Measurements from ENCODE around the gene TMEM236.

TMEM236 gene

DNA sequence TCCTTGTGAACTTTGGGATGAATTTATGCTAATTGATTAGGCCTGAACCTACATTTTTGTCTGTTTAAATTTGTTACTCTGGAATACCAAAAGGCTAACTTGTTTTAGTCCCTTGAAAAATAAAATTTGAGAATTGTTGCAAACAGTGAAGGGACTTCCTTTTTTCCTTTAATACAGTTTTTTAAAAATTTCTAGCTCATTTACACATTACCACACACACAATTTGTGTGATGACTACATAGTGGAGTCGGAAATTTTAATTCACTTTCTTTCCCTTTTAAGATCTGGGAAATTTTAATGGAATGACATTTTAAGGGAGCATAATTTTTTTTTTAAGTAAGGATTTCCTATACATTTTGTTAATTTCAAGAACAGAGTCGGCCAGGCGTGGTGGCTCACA is 8.6 kb upstream of the TMEM236 start:
- no peak for DNase-seq

DNA sequence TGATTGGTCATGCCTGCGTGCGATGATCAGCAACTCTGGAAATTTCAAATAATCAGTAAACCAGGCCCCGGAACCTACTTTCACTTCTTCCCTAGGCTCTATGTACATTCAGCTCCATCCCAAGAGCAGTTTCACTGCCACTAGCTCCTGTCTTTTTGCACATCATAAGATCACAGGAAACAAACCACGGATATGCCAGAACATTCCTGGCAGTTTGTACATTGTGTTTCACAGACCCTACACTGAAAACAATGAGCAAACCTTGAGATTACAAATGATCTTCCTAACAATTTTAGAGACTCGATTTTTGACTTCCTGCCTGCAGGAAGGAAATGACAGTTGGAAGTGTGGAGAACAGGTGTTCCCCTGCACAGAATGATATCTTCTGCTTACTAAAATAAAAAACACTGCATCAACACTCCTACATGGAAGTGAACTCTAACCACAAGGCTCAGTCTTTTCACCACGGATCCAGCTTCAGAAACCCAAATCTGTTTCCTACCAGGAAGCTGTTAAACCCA is 7.6 kb upstream of the TMEM236 start:
- DNase-seq, result no peak

DNA sequence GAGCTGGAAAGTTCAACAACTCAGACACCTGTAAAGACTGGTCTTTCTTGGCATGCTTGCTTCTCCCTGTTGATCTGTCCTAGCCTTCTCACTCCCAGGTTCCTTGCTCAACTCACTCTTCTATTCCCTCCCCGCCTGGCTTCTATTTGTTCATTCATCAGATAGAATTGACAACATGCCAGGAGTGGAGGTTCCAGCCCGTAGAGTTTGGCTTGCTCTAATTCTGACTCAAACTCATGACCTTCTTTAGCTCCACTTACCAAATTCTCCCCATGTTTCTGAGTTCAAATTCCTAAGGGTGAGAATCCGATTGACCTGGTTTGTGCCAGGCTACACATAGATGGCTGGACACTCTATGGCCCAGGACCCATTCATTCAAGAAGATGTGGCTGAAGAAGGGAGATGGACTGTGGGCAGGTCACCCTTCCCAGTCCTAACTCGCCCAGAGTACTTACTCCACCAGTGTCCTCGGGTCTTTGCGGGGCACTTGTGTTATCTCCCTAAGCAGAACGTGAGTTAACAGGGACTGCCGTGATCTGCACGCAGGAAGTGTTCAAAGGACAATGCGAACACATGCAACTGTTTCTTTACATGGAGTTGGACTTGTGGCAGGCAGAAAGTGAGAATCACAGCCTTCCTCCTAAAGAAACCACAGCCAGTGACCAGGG is 4.0 kb upstream of the TMEM236 start:
- peak; percentile 5 for DNase-seq

DNA sequence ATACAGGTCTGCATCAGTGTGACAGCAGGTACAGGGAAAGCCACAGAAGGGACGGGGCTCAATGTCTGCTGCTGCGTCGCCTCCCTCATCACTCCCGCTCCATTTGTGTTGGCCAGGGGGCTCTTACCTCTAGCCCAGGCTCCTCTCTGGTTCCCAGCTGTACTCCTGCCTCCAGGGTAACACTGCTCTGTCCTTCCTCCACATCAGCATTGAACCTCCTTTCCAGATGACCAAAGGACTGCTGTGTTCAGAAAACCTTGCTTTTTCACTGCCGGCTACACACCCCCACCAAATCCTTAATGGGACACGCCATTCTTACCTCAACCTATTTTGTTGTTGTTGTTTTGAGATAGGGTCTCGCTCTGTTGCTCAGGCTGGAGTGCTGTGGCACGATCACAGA is 2.1 kb upstream of the TMEM236 start:
- DNase-seq, result no peak

DNA sequence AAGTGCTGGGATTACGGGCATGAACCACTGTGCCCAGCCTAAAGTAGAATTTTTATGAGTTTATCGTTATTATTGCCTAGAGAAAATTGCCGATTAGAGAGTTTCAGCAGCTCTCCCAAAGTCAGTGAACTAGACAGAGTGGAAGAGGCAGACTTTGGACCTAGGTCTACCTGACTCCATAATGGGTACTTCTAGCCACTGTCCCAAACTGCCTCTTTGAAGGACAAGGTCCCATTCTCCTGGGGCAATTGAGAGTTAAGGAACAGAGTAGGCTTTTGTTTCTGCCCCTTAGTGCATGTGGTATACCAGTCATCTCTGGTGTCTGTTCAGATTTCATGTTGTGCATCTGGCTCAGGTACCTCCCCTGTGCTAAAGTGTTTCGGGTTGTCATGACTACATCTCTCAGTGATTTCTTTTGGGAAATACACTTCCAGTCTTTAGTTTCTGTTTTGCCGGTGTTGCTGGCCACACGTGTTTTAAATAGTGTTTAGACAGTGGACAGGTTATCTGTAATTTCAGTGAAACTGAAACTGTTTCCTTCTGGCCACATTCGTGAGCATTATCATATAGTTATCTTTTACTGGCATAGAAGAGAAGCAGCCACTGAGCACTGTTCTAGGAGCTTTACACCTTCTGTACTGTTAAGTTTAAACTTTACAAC is 4.7 kb downstream of the TMEM236 start:
- DNase-seq, result no peak

DNA sequence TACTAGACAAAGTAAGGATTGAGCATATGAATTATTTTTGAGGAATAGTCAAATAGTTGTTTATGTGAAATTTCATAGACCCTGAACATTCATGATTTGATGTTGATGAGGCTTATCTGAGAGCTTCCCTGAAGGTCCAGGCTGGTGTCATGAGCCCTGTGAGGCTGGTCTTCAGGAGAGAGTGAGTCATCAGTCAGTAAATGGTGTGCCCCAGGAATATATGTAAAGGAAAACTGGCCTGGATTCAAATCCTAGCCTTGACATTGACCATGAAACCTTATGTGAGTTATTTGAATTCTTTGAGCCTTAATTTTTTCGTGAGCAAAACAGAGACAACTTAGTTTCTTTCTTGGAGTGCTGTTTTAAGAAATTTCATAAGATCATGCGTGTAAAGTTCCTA is 6.2 kb downstream of the TMEM236 start:
- peak; percentile 11 for DNase-seq

DNA sequence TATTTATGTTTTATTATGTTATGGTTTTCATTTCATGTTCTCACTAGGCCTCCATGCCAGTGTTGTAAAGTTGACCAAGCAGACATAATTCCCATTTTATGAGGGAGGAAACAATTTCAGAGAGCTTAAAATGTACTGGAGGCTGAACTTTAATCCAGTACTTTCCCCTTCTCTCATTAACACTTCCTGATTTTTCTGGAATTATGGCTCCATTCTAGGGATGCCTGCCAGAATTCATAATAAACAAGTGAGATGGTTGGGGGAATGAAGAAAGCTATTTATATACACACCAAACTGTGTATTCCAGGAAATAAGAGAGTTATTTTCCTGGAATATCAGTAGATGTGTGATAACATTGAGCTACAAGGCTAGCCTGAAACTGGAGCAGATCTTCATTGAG is 6.9 kb downstream of the TMEM236 start:
- no peak for DNase-seq

DNA sequence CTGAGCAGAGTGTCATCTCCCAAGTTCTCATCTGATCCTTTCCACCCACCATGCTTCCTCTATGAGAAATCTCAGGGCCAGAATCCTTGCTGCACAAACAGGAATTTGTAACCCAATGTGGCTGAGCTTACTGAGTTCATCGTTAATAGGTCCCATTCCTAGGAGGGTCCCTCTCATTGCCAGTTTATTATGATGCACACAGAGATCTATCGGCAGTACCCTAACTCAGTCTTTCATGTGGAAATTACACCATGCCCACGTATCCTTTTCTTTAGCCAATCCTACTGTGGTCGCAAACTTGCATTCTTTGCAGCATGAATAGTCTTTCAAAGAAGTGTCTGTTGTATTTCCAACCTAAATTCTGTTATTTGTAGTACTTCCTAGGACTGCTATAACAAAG is 12.1 kb downstream of the TMEM236 start:
- no peak for DNase-seq

DNA sequence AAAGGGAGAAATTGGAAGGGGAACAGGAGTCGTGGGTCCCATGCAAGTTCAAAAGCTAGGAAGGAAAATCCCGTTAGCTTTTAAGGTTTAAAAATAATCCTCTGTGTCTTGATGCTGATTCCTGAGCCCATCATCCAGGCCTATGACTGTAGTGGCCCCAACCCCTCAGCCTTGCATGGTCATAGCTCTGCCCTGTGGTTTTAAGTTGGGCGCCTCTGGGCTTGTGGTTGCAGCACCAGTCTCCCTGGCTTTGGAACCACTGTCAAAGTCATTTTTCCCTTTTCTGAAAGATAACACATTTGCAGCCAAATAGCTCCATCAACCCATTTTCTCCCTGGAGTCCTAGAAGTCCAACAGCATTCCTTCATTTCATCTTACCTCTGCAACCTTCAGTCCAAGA is 13.6 kb downstream of the TMEM236 start:
- DNase-seq, result no peak

DNA sequence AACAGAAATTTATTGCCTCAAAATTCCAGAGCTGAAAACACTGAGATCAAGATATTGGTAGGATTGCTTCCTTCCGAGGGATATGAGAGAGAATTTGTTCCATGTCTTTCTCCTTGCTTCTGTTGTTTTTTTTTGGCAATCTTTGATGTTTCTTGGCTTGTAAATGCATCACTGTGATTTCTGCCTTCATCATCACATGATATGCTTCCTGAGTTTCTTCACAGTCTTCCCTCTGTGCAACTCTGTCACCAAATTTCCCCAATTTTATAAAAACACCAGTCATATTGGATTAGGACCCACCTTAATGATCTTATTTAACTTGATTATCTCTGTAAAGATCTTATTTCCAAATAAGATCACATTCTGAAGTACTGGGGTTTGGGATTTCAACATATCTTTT is 14.7 kb downstream of the TMEM236 start:
- no peak for DNase-seq

DNA sequence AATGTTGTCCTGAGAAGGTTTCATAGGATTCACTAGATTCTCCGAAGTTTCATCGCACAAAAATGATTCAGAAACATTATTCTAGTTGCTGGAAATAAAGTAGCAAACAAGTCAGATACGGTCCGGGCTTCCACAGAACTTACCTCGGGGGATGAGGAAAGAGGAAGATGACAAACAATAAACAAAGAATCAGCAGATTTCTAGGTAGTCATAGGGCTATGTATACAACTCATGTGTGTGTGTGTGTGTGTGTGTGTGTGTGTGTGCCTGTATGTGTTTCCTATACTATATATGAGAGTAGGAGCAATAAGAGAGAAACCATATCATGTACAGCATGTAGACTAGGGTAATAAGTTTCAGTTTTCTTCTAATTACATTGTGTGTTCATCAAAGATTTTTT is 16.5 kb downstream of the TMEM236 start:
- DNase-seq, result no peak

DNA sequence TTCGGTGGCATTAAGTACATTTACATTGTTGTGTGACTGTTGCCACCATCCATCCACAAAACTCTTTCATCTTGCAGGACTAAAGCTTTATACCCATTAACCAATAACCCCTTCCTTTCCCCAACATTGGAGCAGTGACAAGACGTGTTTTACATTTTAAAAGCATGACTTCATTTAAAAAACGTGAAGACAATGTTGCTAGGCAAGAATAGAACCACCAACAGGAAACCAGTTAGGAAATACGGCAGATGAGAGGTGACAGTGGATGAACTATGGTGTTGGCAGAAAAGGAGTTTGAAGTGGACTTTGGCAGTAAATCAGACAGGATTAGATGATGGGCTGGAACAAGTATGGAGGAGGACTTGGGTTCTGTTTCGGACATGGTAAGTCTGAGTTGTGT is 17.0 kb downstream of the TMEM236 start:
- no peak for DNase-seq

DNA sequence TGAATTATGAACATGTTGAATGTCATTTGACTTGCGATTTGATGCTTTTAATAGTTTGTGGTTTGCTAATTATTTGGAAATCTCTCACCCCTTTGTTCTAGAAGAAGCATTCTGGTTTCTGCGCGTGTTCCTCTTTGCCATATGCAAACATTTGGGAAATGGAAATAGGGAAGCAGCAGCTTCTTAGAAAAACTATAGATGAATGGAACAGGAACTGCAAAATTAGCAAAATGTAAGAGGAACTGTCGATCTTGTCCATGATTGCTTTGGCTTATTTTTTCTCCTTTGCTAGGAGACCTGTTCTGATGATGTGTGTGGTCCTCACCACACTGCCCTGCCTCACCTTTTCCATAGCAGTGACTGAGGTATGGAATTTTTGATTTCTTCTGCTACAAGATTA is 19.0 kb downstream of the TMEM236 start:
- DNase-seq, result no peak

DNA sequence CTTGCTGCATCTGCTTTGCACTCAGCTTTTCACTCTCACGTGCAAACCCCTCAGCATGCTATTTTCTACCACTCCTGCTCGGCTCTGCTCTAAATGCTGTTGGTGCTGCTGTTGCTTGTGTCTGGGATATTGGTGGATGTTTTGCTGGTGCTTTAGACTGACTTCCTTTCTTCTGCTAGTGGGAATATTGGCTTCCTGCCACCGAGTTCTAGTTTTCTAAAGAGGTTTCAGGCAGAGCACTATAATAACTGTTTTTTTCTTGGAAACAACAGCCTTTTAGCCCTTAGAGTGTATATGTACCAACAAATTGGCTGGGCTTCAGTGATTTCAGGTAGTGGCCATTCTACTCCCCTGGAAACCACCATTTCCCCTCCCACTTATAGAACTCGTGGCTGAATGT is 27.8 kb downstream of the TMEM236 start:
- no peak for DNase-seq

DNA sequence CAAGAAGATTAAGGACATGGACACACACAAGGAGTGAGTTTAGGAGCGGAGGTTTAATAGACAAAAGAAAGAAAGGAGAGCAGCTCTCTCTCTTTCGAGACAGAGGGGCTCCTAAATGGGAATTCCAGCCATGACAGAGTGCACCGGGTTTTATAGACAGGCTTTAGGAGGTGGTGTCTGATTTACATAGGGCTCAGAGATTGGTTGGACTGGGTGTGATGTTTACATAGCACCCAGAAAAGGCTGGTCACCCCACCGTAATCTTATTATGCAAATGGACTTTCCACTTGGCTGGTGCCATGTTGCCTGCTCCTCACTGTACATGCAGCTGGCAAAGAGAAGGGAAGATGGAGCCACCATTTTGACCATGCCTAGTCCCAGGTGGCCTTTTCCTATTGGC is 28.7 kb downstream of the TMEM236 start:
- DNase-seq, result no peak

DNA sequence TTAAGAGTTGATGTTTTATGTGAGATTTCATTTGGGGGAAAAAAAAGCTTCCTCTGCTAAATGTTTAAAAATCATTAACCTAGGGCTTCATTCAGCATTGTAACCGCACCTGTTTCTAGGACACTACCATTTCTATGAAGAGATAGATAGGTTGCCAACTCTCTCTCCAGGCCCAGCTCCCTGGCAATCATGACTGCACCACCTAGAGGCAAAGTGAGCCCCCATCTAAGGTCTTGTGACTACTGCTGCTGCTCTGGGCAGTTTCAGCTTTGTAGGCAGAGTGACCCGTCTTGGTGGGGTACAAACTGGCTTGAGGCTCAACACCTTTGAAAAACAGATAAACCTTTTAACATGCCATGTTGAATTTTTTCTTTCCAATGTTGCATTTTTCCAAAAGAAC is 29.9 kb downstream of the TMEM236 start:
- no peak for DNase-seq

DNA sequence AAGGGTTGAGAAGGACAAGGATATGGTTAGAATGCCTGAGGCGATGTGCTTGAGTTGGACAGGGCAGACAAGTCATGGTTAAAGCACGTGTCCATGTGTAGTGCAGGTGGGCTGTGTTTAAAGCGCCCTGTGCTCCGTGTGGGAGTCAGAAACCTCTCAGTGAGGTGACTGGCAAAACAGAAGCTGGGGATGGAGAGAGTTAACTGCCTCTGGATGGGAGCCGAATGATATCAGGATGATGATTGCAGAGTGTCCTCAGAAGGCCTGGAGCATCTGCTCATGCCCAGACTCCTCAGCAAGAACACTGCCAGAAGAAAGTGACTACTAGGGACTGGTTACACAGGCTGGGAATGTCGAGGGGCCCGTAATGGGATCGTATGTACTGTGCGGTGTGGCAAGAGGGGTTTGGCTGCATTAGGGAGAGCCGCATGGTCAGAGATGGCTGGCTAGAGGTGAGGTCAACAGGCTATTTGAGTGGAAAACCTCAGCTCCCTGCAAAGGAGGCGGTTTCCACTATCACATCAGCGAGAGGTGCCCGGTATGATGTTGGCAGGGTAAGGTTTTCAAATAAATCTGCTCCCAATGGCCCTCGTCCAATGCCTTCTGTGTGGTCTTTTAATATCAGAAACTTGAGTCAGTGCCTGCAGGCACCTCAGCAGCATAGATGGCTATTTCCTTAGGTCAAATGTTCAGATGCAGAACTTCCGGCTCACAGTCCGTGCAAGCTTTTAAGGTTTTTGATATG is 31.1 kb downstream of the TMEM236 start:
- no peak for DNase-seq

DNA sequence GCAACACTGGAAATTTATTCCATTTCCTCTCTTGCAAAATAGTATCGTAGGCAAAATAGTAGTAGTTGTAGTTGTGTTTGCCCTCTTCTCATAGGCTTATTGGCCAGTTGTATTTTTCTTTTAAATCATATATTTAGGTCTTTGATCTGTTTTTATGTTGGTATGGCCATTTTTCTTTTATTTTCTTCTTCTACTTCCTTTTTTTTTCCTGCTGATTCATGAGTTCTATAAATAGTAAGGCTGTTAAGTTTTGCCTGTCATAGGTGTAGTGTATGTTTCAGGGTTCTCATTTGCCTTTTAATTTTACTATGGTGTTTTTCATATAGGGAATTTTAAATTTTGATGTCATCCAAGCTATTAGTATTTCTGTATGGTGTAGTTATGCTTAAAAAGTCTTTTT is 31.8 kb downstream of the TMEM236 start:
- peak; percentile 9 for DNase-seq

DNA sequence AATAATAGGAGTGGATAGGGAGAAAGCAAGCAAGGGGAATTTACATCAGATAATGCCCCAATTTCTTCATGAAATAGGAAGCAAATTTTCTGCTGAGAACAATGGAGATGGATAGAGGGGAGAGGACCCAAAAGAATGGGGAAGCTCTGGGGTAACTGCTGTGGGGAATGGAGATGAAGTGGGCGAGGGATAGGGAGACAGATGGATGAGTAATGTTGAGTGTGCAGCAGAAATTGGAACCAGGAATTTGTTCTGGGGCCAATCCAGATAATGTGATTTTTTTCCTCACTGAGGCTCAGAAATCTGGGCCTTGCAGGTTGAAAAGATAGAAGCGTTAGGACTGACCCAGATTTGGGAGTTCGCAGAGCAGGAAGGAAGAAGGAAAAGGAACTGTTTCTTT is 32.7 kb downstream of the TMEM236 start:
- peak; percentile 80 for DNase-seq

DNA sequence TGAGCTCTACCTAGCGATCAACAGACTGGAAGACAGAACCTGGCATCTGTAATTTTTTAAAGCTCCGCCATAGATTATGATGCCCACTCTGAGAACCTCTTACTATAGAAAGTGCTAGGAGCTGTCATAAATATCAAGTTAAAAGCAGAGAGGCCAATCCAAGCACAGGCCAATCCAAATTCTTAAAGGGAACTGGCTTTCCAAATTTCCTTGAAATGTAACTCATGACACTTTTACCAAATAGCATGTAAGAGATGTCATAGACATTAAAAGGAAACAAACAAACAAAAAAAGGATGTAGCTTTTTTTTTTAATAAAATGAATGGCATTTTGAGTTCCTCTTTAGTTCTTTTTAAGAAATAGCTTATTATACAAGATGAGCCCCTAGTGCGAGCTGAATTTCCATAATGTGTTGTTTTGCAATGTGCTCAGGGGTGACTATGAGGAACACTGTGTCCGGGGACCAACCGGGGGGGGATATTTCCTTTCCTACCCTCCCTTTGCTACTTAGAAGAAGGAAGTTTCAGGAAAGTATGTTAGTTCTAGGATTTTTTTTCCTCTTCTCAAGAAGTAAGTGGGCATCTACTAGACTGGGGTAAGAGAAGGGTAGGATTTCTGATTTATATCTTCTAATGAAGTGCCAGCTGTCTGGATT is 33.4 kb downstream of the TMEM236 start:
- peak; percentile 14 for DNase-seq

DNA sequence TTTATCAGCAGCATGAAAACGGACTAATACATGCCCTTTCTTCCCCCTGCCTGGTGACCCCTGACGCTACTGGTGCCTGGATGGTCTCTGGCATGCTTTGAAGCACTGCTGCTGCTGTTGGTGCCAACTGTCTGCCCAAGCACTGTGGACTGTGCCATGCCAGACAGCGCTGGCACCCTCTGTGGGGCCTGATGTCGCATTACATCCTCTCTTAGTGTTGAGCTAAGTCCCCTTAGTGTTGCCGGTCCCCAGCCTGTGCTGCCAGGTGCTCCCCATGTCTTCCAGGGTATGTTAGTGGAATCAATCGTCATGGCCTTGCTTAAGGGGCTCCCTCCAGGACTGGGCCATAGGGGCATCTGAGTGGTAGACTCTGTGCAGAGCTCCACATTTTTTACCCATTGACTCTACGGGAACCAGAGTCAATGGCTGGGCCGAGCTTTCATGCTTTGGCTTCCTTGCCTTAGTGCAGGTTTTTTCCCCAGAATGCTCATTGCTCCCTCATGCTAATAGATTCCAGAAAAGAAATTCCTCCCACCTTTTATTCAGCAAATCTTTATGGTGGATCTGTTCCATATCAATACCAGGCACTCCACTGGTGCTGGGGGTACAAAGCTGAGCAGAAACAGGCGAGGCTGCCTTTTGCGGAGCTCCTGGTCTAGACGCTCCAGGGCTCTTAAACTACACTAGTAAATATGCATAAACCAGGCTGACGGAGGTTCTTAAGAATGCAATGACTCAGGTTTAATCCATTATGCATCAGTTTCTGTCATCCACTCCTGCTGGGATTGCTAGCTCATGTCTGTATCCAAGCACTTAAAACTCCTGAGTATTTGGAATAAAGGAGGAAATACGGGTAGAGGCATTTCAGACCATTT is 35.3 kb downstream of the TMEM236 start:
- peak; percentile 97 for DNase-seq

DNA sequence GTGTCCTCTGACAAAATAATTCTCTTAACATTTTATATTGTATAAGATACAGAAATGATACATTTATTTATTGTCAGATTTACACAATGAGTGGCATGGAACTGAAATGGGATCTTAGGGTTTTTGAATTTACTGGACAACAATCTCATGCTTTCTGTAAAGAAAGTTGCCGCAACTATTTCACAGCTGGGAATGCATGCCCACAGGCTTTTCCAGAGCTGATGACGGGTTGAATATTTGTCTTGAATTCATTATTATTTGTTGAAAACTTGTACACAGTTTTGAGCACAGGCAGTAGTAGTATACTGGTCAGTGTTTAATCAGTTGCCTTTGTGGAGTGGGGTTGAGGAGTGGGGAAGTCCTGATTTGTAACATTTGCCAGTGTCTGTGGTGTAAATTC is 36.6 kb downstream of the TMEM236 start:
- DNase-seq, result no peak

DNA sequence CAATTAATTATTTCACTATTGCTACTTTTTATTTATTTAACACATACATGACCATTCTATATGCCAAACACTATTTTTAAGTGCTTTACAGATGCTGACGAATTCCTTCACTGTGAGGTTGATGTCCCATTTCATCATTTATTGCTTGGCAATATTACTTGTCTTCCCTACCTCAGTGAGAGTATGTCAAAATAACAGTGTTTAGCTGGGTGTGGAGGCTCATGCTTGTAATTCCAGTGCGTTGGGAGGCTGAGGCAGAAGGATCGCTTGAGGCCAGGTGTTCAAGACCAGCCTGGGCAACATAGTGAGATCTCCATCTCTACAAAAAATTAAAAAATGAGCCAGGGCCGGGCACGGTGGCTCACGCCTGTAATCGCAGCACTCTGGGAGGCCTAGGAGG is 37.4 kb downstream of the TMEM236 start:
- no peak for DNase-seq

Data from HCEC 1CT (cell line).